Parathyroid adenoma (tissue), 2 donors: Measurements from ENCODE around the gene KHSRP.
A peak's percentile ranks its signal among the peaks of the same experiment; 100 is the strongest.
"Not testable (repeated sequence)": the region's sequence is repeated elsewhere in the genome, so short reads cannot be mapped to it uniquely, and the experiment has no call there.

Experiments
- H2AFZ ChIP-seq: fragments of 300-600 bp; sonication (generic); one replicate; pipeline ENCODE4 v1.7.0; 2017; ENCODE audit warnings: antibody characterized with exemption, mild to moderate bottlenecking
- H3K27ac ChIP-seq: fragments of 300-600 bp; sonication (generic); one replicate; pipeline ENCODE4 v1.7.0; 2017
- H3K27me3 ChIP-seq: fragments of 300-600 bp; sonication (generic); one replicate; pipeline ENCODE4 v1.7.0; 2017; ENCODE audit warnings: low read length; ENCODE audit not compliant: control insufficient read depth, insufficient read depth
- H3K36me3 ChIP-seq: fragments of 300-600 bp; sonication (generic); one replicate; pipeline ENCODE4 v1.7.0; 2017; ENCODE audit warnings: low read length; ENCODE audit not compliant: control insufficient read depth, insufficient read depth
- H3K4me1 ChIP-seq: fragments of 300-600 bp; sonication (generic); one replicate; pipeline ENCODE4 v1.7.0; 2017; ENCODE audit warnings: control low read depth
- H3K4me2 ChIP-seq: fragments of 300-600 bp; sonication (generic); one replicate; pipeline ENCODE4 v1.7.0; 2017; ENCODE audit warnings: low read length
- H3K4me3 ChIP-seq: fragments of 300-600 bp; sonication (generic); one replicate; pipeline ENCODE4 v1.7.0; 2017; ENCODE audit warnings: low read depth, low read length
- H3K79me2 ChIP-seq: fragments of 300-600 bp; sonication (generic); one replicate; pipeline ENCODE4 v1.7.0; 2017; ENCODE audit warnings: control low read depth
- H3K9ac ChIP-seq: fragments of 300-600 bp; sonication (generic); one replicate; pipeline ENCODE4 v1.7.0; 2017; ENCODE audit warnings: mild to moderate bottlenecking
- H3K9me3 ChIP-seq: fragments of 300-600 bp; sonication (generic); one replicate; pipeline ENCODE4 v1.7.0; 2017; ENCODE audit warnings: low read length; ENCODE audit not compliant: control insufficient read depth
- TF ChIP-seq, protein P1 (sequence below): fragments of 300-600 bp; sonication (generic); IDR thresholded peaks from one replicate; pipeline ENCODE4 v1.7.0; 2017; ENCODE audit warnings: antibody characterized with exemption, mild to moderate bottlenecking
- donor health status: primary hyperparathyroidism.

The KHSRP gene

DNA sequence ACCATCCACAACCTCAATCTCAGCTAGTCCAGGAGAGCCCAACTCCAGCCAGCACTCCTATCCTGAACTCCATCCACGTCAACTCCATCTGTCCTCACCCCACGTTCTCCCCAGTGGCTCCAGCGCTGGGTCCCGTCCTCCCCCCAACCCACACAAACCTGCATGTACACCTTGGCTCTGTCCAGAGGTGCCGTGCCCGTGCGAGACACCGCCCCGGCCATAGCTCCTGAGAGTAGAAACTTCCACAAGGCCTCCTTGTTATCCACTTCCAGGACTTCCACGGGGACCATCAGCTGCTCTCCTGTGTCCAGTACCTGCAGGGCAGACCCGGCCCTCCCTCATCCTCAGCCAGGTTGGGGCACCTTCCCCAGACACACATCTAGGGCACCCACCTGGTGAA is 7.3 kb upstream of the KHSRP start:
- Histone ChIP-seq H3K9ac (no peak overlapping the region), H3K4me2 (no peak overlapping the region), H3K9me3 (no peaks in the 10 kb centered on the region), H3K27ac (no peak overlapping the region), H3K4me3 (no peak overlapping the region), H3K4me1 (no peaks in the 10 kb centered on the region), H2AFZ (no peak overlapping the region), H3K79me2 (no peaks in the 10 kb centered on the region), H3K36me3 (no peaks in the 10 kb centered on the region), H3K27me3 (no peaks in the 10 kb centered on the region)
- TF ChIP-seq, protein P1, sequence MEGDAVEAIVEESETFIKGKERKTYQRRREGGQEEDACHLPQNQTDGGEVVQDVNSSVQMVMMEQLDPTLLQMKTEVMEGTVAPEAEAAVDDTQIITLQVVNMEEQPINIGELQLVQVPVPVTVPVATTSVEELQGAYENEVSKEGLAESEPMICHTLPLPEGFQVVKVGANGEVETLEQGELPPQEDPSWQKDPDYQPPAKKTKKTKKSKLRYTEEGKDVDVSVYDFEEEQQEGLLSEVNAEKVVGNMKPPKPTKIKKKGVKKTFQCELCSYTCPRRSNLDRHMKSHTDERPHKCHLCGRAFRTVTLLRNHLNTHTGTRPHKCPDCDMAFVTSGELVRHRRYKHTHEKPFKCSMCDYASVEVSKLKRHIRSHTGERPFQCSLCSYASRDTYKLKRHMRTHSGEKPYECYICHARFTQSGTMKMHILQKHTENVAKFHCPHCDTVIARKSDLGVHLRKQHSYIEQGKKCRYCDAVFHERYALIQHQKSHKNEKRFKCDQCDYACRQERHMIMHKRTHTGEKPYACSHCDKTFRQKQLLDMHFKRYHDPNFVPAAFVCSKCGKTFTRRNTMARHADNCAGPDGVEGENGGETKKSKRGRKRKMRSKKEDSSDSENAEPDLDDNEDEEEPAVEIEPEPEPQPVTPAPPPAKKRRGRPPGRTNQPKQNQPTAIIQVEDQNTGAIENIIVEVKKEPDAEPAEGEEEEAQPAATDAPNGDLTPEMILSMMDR, result no peak

DNA sequence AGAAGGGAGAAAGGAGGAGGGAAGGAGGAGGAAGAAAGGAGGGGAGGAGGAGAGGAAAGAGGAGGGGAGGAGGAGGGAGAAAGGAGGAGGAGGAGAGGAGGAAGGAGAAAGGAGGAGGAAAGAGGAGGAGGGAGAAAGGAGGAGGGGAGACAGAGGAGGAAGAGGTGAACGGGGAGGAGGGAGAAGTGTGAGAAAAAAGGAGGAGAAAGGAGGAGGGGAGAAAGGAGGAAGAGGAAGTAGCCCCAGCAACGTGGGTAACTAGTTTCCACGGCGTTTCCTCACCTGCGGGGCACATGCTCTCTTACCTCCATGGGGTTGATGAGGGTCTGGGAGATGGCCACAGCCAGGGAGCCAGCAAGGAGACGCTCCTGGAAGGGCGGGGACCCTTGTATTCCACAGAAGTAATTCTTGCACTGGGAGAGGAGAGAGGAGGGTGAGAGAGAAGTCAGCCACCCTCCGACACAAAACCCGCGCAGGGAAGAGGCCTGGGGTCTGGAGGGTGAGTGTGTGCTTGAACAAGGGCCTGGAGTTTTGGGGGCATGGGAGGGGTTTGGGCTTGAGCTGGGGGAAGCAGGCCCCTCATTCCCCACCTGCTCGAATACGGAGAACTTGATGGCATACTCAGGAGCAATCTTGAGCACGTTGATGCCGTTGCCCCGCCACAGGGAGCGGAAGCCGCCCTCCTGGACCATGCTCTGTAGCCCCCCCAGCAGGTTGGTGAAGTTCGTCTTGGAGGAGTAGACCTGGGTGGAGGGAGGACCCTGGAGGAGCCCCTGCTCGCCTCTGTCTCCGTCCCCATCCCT is 5.0 kb upstream of the KHSRP start:
- no peak overlapping the region for H3K4me2 ChIP-seq
- TF ChIP-seq, protein P1, result no peak
- H3K79me2 ChIP-seq, result no peaks in the 10 kb centered on the region
- H3K4me3 ChIP-seq, result no peak overlapping the region
- H3K36me3 ChIP-seq, result no peaks in the 10 kb centered on the region
- H3K4me1 ChIP-seq, result no peaks in the 10 kb centered on the region
- no peaks in the 10 kb centered on the region for H3K9me3 ChIP-seq
- H3K9ac ChIP-seq, result no peak overlapping the region
- H3K27ac ChIP-seq, result no peak overlapping the region
- H2AFZ ChIP-seq, result no peak overlapping the region
- no peaks in the 10 kb centered on the region for H3K27me3 ChIP-seq

DNA sequence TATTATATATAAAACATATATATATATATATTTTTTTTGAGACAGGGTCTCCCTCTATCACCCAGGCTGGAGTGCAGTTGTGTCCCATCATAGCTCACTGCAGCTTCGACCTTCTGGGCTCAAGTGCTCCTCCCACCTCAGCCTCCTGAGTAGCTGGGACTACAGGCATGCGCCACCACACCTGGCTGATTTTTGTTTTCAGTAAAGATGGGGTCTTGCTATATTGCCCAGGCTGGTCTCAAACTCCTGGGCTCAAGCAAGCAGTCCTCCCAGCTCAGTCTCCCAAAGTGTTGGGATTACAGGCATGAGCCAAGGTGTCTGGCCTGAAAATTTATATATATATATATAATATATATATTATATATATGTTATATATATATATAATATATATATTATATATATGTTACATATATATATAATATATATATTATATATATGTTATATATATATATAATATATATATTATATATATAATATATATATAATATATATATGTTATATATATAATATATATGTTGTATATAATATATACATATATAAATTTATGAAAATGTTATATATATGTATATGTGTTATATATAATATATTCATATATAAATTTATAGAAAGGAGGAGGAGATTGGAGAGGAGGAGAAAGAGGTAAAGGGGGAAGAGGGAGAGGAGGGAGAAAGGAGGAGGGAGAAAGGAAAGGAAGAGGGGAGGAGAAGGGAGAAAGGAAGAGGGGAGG is 4.2 kb upstream of the KHSRP start:
- H3K9ac ChIP-seq, H3K4me2 ChIP-seq, H3K27me3 ChIP-seq, H3K27ac ChIP-seq, H3K4me3 ChIP-seq, H3K79me2 ChIP-seq, H3K36me3 ChIP-seq, H3K9me3 ChIP-seq, H2AFZ ChIP-seq, H3K4me1 ChIP-seq: not testable (repeated sequence)

DNA sequence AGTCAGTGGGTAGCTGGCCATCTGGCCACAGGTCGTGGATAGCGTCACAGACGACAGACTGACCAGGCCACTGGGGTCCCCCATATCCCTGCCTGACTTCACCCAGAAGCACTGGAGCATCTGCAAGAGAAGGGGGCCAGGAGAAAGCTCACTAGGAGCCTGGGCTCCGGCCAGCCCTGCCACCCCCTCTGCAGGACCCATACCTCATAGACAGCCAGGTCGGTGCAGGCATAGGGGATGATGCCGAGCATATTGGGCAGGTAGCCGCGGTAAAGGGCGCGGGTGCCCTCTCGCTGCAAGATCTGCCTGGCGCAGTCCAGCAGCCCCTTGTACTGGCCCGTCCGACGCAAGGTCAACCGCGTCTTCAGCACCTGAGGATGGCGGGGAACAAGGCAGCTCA is 2.5 kb upstream of the KHSRP start:
- Histone ChIP-seq H3K4me2 (no peak overlapping the region), H2AFZ (no peak overlapping the region), H3K36me3 (no peaks in the 10 kb centered on the region), H3K79me2 (peaks cover 15% of the 10 kb centered on the region), H3K27me3 (no peaks in the 10 kb centered on the region), H3K4me1 (peaks cover 9% of the 10 kb centered on the region), H3K4me3 (no peak overlapping the region), H3K9me3 (no peaks in the 10 kb centered on the region), H3K9ac (no peak overlapping the region), H3K27ac (no peak overlapping the region)
- TF ChIP-seq, protein P1, result no peak

DNA sequence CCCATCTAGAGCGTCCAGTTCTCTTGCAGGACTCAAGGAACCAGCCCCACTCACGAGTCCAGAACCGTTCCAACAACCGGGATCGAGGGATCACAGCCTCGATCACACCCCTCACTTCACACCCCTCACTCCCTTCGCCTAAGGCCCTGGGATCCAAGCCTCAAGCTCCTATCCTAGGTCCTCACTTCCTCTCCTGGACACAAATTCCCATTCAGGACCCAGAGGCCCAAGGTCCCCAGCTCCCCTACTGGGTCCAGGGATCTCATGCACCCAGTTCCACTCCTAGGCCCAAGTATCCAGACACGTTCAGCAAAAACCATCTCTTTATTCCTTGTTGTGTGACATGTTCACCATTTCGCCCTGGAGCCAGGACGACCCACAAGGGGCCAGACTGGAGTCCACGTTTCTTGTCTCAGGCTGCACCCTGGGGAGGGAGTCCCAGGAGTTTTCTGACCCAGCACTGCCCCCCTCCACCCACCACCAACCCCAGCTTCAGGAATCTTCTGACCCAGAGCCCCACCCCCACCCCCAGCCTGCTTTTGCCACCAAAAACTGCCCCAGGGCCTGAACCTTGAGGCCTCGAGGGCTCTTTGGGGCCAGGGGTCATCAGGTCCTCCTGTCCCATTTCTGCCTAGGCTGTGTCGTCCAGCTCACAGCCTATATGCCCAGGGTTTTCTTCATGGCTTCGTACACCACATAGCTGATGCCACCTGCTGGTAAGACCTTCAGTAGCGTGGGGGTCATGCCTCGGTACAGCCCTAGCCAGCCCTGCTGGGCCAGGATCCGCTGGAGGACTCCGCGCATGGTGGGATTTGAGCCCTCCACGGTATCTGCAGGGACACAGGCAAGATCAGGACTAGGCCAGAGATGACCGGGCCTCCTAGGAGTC is 1.4 kb upstream of the KHSRP start:
- no peaks in the 10 kb centered on the region for H3K27me3 ChIP-seq

More for the DNA sequence above, 1.4 kb upstream of the KHSRP start:
- H3K4me2 ChIP-seq, result peak overlapping the region; percentile 50
- H3K4me3 ChIP-seq, result peak overlapping the region; percentile 43
- no peaks in the 10 kb centered on the region for H3K36me3 ChIP-seq
- H3K79me2 ChIP-seq, result peaks cover 22% of the 10 kb centered on the region
- peak overlapping the region; percentile 70 for H3K27ac ChIP-seq
- no peaks in the 10 kb centered on the region for H3K9me3 ChIP-seq
- peaks cover 13% of the 10 kb centered on the region for H3K4me1 ChIP-seq
- H3K9ac ChIP-seq, result no peak overlapping the region
- TF ChIP-seq, protein P1, result no peak
- peak overlapping the region; percentile 92 for H2AFZ ChIP-seq
